Measurements from ENCODE around the gene VPS72.
"Not testable (repeated sequence)": the region's sequence is repeated elsewhere in the genome, so short reads cannot be mapped to it uniquely, and the experiment has no call there.

The VPS72 gene, protein sequence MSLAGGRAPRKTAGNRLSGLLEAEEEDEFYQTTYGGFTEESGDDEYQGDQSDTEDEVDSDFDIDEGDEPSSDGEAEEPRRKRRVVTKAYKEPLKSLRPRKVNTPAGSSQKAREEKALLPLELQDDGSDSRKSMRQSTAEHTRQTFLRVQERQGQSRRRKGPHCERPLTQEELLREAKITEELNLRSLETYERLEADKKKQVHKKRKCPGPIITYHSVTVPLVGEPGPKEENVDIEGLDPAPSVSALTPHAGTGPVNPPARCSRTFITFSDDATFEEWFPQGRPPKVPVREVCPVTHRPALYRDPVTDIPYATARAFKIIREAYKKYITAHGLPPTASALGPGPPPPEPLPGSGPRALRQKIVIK

DNA sequence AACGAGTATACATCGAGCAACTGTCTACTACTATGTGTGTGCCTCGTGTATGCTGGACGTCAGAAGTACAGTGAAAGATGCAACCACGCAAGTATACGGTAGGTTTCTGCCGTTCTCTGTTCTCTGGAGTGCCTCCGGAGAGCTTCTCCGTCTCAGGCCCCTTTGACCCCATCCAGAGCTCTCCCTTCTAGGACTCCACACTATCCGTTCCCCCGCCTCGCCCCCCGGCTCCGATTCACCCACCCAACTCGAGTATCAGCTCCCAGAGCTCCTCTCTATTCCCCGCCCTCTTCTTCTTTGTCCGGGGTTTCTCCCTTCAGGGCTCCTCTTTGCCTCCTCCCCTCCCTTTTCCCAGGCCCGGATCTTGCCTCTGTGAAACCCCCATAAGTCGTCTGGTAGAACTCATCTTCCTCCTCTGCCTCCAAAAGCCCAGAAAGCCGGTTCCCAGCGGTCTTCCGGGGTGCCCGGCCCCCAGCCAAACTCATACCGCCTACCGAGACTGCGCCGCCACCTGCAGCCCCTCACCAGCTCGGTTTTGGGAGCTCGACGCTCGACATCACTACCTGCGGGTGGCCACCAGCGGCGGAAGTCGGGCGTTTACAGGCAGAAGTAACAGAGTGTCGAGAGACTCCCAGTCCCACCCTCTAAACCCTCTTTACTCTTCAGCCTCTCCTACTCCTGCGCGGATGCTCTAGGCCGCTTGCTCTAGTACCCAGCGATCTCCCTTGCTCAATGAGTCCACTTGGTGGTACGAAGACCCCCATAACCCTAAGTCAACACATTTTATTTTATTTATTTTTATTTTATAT is at the start of gene VPS72:
TSS of gene VPS72 (minus strand) at position 561 of the 809 bp plus-strand sequence. CDS start at position 485, 76 bp downstream.
- peak; percentile 85 for DNase-seq (ENCODE audit: low spot score)

DNA sequence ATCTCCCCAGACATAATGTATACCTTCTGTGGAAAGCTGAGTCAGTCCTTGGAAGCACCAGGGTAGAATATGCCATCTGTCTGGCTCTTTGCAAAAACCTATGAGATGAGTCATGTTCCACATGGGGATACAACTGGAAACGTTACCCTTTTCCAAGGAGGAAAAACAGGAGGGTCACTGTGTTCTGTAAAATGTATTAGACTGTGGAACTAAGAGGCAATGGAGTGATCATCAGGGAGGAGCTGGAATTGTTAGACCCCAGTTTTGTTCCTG is 48.4 kb upstream of the VPS72 start:
- DNase-seq (ENCODE audit: low spot score) = no peak

DNA sequence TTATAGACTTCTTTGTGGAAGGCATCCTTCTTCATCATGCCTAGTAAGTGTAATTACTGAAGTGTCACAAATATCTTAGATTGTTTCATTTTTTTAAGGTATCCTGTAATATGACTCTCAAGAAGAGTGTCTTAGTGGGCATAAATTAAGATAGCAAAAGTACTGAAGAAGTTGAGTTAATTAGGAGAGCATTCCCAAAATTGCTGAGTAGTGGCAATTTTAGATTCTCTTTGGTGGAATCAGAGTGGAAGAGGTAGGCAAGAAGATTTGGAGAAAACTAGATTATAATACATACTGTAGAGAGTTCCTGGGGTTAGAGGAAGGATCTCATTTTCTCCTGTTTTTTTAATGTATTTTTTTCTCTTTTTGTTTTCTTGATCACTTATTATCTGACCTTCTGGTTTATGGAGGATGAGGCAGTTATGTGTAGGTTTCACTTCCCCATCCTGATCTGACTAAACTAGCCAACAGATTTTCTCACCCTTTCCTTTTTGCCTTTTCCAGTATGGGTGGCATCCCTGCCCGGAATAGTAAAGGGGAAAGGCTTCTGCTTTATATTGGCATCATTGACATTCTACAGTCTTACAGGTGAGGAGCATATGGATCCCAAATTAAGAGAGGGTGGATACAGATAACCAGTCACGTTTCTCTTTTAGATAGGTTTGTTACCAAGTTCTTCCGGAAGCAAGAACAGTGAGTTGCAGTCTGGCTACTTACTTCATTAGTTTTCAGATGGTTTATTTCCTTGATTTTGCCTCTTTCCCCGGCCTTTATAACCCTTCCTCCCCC is 47.9 kb upstream of the VPS72 start:
- DNase-seq (ENCODE audit: low spot score) = no peak

DNA sequence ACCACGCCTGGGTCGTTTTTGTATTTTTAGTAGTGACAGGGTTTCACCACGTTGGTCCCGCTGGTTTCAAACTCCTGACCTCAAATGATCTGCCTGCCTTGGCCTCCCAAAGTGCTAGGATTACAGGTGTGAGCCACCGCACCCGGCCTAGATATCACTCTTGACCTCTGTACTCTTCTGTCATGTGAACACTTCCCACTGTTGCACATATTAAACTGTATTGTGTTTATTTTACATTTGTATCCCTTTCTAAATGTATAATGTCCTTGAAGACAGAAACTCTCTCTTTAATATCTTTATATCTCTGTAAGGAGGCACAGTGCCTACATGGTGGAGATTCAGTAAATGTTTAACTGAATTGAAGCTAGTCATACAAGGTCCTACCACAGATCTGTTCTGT is 45.2 kb upstream of the VPS72 start:
- no peak for DNase-seq (ENCODE audit: low spot score)

DNA sequence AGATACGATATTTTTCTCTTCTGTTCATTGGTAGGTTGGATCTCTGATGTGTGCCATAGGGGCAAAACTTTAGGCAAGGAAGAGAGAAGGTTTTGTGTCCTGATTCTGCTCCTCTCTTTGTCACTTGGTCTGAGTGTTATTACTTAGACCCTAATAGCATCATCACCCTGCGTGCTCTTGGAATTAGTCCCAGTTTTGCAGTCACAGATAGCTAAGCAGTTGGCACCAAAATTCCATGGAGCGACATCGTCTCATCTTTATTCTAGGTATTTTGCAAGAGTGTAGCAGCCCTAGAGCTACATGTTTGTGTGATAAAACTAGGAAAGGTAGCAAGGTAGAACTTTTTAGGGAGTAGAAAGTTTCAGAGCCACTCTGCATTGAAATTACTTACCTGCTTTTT is 32.1 kb upstream of the VPS72 start:
- no peak for DNase-seq (ENCODE audit: low spot score)

DNA sequence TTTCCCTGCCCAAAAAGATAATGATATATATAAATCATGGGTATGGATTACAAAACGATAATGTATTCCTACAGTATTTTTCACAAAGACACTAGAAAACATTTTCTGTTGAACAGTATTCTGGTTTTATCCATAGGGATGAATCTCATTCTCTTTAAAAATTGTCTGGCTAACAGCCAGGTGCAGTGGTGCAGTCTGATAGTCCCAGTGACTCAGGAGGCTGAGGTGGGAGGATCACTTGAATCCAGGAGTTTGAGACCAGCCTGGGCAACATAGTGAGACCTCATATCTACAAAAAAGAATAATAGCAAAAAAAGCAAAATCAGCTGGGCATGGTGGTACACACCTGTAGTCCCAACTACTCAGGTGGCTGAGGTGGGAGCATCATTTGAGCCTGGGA is 31.6 kb upstream of the VPS72 start:
- DNase-seq (ENCODE audit: low spot score) = no peak

DNA sequence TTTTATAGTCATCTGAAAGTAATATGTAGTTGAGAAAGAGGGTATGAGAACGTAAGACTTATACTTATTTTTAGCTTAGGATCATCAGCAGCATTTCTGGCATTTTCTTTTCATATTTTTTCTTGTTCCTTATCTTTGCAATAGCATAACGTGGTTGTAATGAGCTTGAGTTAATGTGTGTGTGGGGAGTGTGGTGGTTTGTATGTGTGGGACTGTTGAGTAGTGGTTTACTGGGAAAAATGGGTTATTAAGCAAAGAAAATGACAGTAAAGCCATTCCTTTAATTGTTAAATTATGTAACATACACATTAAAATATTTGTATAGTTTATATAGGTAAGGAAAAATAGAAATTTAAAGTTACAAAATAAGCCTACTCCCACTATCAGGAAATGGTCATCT is 23.6 kb upstream of the VPS72 start:
- DNase-seq (ENCODE audit: low spot score) = no peak

DNA sequence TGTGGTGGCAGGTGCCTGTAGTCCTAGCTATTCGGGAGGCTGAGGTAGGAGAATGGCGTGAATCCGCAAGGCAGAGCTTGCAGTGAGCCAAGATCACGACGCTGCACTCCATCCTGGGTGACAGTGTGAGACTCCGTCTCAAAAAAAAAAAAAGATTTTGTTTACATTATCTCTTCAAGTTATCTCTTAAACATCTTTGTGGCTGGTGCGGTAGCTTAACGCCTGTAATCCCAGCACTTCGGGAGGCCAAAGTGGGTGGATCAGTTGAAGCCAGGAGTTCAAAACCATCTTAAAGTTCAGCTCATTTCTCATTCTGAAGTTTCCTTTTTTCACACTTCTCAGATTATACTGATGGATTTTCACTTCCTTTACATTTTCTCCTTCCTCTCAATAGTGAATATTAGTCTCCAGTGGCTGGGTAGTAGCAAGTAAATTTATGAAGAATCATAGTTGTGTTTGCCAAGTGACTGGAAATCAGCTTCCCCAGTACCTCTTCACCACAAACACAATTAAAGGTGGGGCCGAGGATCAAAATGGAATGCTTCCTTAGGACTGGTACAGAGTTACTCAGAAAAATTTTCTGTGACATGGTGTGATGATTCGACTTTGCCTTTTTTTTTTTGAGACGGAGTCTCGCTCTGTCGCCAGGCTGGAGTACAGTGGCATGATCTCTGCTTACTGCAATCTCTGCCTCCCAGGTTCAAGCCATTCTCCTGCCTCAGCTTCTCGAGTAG is 22.1 kb upstream of the VPS72 start:
- no peak for DNase-seq (ENCODE audit: low spot score)

DNA sequence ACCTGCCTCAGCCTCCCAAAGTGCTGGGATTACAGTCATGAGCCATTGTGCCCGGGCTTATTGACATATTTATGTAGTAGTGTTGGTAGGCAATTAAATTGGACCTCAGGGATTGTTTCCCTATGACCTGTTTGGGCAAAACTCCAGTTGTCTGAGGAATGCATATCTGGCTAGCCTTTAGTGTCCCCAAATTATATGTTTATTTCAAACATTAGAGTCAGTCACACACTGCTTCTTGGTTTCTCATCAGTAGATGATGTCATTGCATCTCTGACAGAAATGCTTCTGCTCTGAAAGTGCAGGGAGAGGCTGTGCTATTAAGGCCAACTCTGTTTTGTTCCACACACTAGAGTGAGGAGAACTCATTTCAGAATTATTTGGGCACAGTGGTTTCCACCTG is 20.8 kb upstream of the VPS72 start:
- no peak for DNase-seq (ENCODE audit: low spot score)

DNA sequence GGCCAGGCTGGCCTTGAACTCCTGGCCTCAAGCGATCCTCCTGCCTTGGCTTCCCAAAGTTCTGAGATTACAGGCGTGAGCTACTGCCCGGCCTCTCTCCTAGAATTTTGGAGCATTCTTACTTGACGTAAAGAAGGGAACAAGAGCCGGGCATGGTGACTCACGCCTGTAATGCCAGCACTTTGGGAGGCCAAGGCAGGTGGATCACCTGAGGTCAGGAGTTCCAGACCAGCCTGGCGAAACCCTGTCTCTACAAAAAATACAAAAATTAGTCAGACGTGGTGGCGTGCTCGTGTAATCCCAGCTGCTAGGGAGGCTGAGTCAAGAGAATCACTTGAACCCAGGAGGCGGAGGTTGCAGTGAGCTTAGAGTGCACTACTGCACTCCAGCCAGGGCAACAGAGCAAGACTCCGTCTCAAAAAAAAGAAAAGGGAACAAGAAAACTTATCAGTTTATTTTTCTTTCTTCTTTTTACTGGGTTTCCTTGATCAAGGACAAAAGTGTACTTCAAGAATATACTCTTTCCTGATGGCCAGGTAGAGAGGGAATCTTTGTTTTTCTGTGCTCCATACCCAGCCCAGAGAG is 15.5 kb upstream of the VPS72 start:
- not testable (repeated sequence) for DNase-seq (ENCODE audit: low spot score)

DNA sequence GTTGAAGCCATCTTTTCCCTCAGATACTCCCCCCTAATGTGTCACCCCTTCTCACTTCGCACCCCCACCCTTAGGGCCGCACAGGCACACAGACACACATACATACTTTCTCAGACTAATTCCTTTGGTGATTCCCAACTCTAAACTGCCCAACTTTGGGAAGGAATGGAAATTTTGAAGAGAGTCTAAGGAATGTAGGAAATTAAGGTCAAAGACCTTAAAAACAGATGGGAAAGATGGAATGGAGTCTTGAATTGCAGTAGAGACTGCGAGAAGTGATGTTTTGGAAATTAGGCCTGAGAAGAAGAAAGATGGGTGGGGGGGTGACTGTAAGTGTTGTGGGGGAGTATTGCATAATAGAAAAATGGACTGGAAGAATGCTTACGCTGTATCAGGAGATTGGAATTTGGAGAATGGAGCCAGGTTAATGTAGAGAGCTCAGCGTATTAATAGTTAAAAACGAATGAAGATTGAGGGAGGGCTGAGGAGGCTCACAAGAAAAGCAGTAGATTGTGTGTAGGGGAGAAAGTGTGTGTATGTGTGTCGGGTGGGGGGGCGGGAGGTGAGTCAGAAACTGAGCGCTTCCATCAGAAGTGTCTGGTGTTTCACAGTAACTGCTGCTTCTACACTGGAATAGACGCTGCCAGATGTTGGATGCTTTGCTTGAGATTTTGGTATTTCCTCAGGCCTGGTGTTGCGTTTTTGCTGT is 10.0 kb upstream of the VPS72 start:
- peak; percentile 56 for DNase-seq (ENCODE audit: low spot score)

DNA sequence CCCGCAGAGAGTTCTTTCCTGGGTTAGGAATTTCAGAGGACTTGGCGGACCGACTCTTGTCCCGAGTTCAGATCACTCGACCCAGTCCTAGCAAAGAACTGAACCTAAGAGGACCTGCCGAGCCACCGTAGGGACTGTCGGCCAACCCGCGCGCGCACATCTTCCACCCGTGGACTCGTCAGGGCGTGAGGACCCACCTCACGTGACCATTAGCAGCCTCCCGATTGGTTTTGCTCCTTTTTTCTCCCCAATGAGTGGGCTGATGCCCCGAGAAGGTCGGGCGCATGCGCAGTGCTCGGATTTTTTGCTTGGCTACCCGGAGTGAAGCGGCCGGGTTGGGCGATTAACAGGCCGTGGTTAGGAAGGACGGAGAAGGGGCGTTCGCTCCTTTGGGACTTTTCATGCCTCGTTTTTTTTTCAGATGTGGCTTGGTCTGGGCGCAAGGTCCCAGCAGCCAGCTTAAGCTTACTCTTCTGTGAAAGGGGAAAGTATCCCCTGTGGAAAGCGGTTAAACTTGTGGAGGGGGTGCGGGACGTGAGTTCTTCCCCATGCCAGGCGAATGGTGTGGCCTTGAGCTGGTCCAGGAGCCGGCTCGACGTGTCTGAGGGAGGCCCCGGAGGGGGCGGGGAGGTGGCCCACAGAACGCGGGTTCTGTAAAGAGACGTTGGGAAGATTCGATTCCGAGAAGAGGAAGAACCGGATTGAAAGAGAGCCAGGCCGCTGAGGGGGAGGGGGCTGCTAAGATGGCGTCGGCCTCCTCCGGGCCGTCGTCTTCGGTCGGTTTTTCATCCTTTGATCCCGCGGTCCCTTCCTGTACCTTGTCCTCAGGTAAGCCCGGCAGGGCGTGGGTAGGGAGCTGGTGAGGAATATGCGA is 8.5 kb upstream of the VPS72 start, which contains the start of gene PIP5K1A:
TSS of gene PIP5K1A (plus strand) at position 299 of the 874 bp plus-strand sequence. CDS start at position 744, 445 bp downstream.
- DNase-seq (ENCODE audit: low spot score) = peak; percentile 99

DNA sequence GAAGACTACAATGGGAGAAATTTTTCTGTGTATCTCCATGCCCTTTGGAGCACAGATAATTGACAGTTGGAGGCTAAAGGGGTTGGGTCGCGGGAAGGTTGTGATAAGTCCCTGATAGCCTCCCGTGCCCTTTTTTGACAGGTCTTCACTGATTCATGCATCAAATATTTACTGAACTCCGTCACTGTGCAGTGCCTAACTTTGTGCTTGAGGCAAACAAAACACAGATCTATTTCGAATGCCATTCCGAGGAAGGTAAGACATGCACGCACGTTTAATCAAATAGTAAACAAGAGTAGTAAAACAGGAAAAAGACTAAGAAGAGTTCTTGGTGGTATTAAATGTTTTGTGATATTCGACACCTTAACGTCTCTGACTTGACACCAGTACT is 7.9 kb upstream of the VPS72 start:
- DNase-seq (ENCODE audit: low spot score) = no peak

DNA sequence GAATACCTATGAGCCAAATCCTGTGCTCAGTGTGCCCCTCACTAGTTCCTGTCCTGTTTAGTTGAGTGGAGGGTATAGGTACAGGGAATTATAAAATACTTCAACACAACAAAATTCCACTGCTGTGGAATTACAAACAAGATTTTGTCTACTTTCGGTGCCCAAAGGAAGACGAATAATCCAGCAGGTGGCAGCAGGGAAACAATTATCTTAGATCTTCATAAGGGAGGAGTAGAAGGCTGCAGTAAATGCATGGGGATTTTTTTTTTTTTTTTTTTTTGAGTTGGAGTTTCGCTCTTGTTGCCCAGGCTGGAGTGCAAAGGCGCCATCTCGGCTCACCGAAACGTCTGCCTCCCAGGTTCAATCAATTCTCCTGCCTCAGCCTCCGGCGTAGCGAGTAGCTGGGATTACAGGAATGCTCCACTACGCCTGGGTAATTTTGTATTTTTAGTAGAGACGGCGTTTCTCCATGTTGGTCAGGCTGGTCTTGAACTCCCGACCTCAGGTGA is 6.3 kb upstream of the VPS72 start:
- peak; percentile 70 for DNase-seq (ENCODE audit: low spot score)

DNA sequence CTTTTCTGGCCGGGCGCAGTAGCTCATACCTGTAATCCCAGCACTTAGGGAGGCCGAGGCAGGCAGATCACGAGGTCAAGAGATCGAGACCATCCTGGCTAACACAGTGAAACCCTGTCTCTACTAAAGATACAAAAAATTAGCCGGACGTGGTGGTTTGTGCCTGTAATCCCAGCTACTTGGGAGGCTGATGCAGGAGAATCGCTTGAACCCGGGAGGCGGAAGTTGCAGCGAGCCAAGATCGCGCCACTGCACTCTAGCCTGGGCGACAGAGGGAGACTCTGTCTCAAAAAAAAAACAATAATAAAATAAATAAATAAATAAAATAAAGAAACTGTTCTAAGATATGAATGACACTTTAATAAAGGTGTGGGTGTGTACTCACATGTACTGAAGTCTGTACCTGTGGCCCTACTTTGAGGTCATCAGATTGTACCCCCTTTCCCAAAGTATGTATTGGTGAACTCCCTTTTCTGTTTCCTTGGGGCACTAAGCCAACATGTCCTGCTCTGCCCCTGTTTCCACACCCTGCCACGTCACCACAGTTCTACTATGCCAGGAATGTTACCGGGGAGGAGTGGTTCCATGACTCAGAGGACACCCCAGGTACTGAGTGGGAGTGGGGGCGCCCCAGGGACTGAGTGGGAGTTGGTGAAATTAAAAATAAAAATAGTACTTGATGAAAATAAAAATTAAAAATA is 5.0 kb upstream of the VPS72 start:
- not testable (repeated sequence) for DNase-seq (ENCODE audit: low spot score)

DNA sequence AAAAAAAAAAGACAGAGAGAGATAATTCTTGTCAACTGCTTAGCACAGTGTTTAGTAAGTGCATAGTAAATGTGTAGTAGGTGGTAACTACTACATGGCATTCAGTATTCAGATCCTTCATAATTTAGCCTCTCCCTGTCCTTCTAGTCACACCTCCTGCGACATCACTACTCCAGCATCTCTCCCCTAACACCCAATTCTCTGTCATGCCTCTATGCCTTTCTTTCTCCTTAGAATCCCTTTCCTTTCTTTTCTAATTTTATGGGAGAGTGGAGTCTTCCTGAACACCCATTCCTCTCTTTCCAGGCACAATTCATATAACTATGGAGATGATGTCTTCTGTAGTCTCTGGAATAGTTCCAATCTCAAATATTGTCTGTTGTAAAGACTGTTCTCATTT is 3.9 kb upstream of the VPS72 start:
- no peak for DNase-seq (ENCODE audit: low spot score)

DNA sequence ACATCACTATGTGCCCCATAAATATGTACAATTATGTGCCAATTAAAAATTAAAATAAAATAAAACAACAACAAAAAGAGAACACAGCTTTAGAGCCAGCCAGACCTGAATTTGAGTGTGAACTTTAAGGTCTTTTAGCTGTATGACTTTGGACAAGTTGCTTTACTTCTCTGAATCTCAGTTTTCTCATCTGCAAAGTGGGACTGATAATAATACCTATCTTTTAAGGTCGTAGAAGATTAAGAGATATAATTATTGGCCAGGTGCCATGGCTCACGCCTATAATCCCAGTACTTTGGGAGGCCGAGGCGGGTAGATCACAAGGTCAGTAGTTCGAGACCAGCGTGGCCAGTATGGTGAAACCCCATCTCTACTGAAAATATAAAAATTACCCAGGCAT is 3.3 kb upstream of the VPS72 start:
- no peak for DNase-seq (ENCODE audit: low spot score)

DNA sequence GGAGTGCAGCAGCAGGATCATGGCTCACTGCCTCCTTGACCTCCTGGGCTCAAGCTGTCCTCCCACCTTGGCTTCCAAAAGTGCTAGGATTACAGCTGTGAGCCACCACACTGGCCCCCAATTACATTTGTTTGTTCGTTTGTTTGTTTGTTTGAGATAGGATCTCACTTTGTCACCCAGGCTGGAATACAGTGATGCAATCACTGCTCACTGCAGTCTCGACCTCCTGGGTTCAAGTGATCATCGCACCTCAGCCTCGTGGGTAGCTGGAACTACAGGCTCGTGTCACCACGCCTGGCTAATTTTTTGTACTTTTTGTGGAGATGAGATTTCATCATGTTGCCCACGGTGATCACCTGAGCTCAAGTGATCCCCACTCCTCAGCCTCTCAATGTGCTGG is 2.0 kb upstream of the VPS72 start:
- no peak for DNase-seq (ENCODE audit: low spot score)

DNA sequence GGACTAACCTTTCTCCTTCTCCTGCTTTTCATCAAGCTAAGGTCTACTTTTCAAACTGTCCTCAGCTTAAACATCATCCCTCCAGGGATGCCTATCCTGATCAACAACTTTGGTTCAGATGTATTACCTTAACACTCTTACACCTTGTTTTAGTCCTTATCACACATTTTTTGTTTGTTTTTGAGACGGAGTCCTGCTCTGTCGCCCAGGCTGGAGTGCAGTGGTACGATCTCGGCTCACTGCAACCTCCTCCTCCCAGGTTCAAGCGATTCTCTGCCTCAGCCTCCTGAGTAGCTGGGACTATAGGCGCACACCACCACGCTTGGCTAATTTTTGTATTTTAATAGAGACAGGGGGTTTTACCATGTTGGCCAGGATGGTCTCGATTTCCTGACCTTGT is 1.3 kb downstream of the VPS72 start:
- DNase-seq (ENCODE audit: low spot score) = not testable (repeated sequence)
